CD4-positive, alpha-beta T cell (primary cell): ENCODE measurements around the gene FAM170B. TPM values are rescaled to one million over a fixed set of nuclear protein-coding genes. Genes with fewer than 3 reads are reported as not detected.
A peak's percentile ranks its signal among the peaks of the same experiment; 100 is the strongest.

ENCODE experiments used
- ATAC-seq: fragments of 200-7000 bp; cut with Tn5 transposase; one replicate; pipeline ENCODE4 v1.10.0; 2022; ENCODE audit warnings: mild to moderate bottlenecking; ENCODE audit not compliant: poor library complexity
- CTCF ChIA-PET: fragments of 350-600 bp; sonication (Branson Sonifier 250); formaldehyde crosslinking; loops from one replicate; lab custom pipeline; 2021; ENCODE audit warnings: antibody characterized with exemption, inconsistent platforms; lab: Charles Lee
- POLR2A ChIA-PET: fragments of 350-600 bp; sonication (Branson Sonifier 250); formaldehyde crosslinking; loops from one replicate; lab custom pipeline; 2021; ENCODE audit warnings: antibody characterized with exemption, inconsistent platforms; lab: Charles Lee
- DNase-seq, 14 experiments: peaks; one replicate each; pipeline ENCODE4 v3.0.0-alpha.2; 2013 to 2020; ENCODE audit warnings: mixed read lengths in 2 of 14
- H3K27ac ChIP-seq, 2 donors: one replicate each; pipeline versions ENCODE4 v1.5.1 to v1.7.0; 2013; ENCODE audit warnings: low read length in 2 of 2, low read depth in 1 of 2, mild to moderate bottlenecking in 1 of 2
- H3K27me3 ChIP-seq, 2 experiments: 1 replicate in 1 of 2; 2 replicates in 1 of 2; pipeline versions ENCODE4 v1.6.1 to v1.7.0; 2013; ENCODE audit warnings: low read length in 2 of 2, control low read depth in 1 of 2, mild to moderate bottlenecking in 1 of 2, moderate library complexity in 1 of 2; ENCODE audit not compliant: insufficient read depth in 2 of 2, control insufficient read depth in 1 of 2
- H3K36me3 ChIP-seq: one replicate; pipeline ENCODE4 v1.6.1; 2013; ENCODE audit warnings: low read length, control low read depth; ENCODE audit not compliant: insufficient read depth
- H3K4me1 ChIP-seq: one replicate; pipeline ENCODE4 v1.6.1; 2013; ENCODE audit warnings: low read length, control low read depth; ENCODE audit not compliant: insufficient read depth
- H3K4me3 ChIP-seq: one replicate; pipeline ENCODE4 v1.5.1; 2013; ENCODE audit warnings: mild to moderate bottlenecking, low read length, moderate library complexity
- H3K9me3 ChIP-seq, 2 experiments: 1 replicate in 1 of 2; 2 replicates in 1 of 2; pipeline versions ENCODE4 v1.6.1 to v1.7.0; 2013; ENCODE audit warnings: low read length in 2 of 2, mild to moderate bottlenecking in 2 of 2, control low read depth in 1 of 2, moderate library complexity in 1 of 2; ENCODE audit not compliant: control insufficient read depth in 1 of 2, insufficient read depth in 1 of 2
- H3K27ac Mint-ChIP-seq: one replicate; pipeline ENCODE4 v1.8.0; 2020; ENCODE audit warnings: mixed read lengths
- H3K27me3 Mint-ChIP-seq: one replicate; pipeline ENCODE4 v1.8.0; 2021; ENCODE audit warnings: mixed read lengths
- H3K36me3 Mint-ChIP-seq: one replicate; pipeline ENCODE4 v1.8.0; 2021; ENCODE audit warnings: low read depth, mixed read lengths
- H3K4me1 Mint-ChIP-seq: one replicate; pipeline ENCODE4 v1.8.0; 2021; ENCODE audit warnings: low read depth, mixed read lengths
- H3K4me3 Mint-ChIP-seq: one replicate; pipeline ENCODE4 v1.8.0; 2020; ENCODE audit warnings: mild to moderate bottlenecking, mixed read lengths
- H3K9me3 Mint-ChIP-seq: one replicate; pipeline ENCODE4 v1.8.0; 2020; ENCODE audit warnings: mixed read lengths
- CTCF ChIP-seq: fragments of 200-600 bp; IDR thresholded peaks from one replicate; pipeline ENCODE4 v1.8.0; 2022; ENCODE audit warnings: antibody characterized with exemption, mild to moderate bottlenecking
- intact Hi-C, 2 experiments: fragments of 100-400 bp; cut with DNase I in 1 of 2; cut with micrococcal nuclease in 1 of 2; formaldehyde crosslinking; loops; one replicate each; pipeline versions ENCODE4 v1.15.1 to v1.9.0; 2023 to 2025; cut with DNase I, micrococcal nuclease
- total RNA-seq, 174 experiments: library from RNA in 2 of 174; stranded (reverse) in 2 of 174; gene quantifications; one replicate each; pipeline ENCODE4 v1.2.3 and lab custom pipeline; 2021 to 2026

The FAM170B gene
- total RNA-seq, 2 experiments from 2014 or later = not detected

GRCh38 chr10:49140304-49141177 lies 6.7 kb upstream of the FAM170B start:
- Histone ChIP-seq H3K36me3 (no peaks in the 10 kb centered on the region), H3K9me3 (no peaks in the 10 kb centered on the region), H3K4me3 (no peak overlapping the region), H3K4me1 (no peaks in the 10 kb centered on the region), H3K27me3 (no peaks in the 10 kb centered on the region), H3K27ac (no peak overlapping the region)
- peaks cover 2% of the 10 kb centered on the region for H3K4me1 Mint-ChIP-seq
- no peaks in the 10 kb centered on the region for H3K9me3 Mint-ChIP-seq
- no peaks in the 10 kb centered on the region for H3K36me3 Mint-ChIP-seq
- TF ChIP-seq CTCF = no peak
- no peak overlapping the region for H3K27ac Mint-ChIP-seq
- ATAC-seq (no peak), DNase-seq (no peak)
- intact Hi-C loops = no loop called here
- CTCF ChIA-PET = no interaction called here
- H3K4me3 Mint-ChIP-seq = no peak overlapping the region
- POLR2A ChIA-PET = no interaction called here
- peaks cover 3% of the 10 kb centered on the region for H3K27me3 Mint-ChIP-seq

GRCh38 chr10:49139846-49140195 lies 6.0 kb upstream of the FAM170B start:
- ATAC-seq = no peak
- H3K4me3 Mint-ChIP-seq = no peak overlapping the region

DNA sequence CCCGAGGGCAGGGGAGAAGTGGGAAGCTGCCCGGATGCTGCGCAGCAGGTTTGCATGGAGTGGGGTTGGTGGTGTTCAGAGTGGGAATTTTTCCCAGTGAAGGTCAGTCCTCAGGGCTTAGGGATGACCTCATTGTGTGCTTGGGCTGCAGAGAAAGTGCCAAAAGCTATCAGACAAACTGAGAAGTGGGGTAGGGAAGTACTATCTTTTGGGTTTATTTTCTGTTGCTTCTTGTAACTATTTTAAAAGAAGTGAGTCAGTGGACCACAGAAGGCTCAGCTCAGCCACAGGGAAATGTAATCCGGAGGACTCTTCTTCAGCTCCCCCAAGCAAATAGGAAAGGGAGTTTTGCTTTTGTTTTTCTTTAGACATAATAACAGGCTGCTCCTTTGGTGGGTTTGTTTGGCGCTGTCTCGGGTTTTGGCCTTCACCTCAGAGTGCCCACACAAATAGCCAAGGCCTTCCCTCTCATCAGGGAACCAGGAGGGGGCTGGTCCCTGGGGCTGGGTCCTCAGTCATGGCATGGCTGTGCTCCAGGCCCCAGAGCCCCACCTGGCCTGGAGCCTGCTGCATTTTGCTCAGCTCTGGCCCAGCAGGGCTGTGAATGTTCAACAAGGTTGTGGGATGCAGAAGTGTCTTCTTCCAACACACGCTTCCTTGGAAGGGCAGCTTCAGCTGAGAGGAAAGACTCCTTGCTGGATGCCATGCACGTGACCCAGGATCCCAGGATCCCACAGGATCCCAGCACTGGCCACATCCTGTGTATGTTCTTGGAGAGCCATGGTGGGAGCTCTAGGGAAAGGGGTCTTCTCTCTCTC lies 5.4 kb upstream of the FAM170B start:
- Histone ChIP-seq H3K27ac (no peak overlapping the region), H3K27me3 (no peaks in the 10 kb centered on the region), H3K4me3 (no peak overlapping the region), H3K4me1 (no peaks in the 10 kb centered on the region), H3K36me3 (no peaks in the 10 kb centered on the region), H3K9me3 (no peaks in the 10 kb centered on the region)
- no peak overlapping the region for H3K27ac Mint-ChIP-seq
- H3K27me3 Mint-ChIP-seq = peaks cover 15% of the 10 kb centered on the region
- H3K36me3 Mint-ChIP-seq = no peaks in the 10 kb centered on the region
- TF ChIP-seq CTCF = no peak
- no peaks in the 10 kb centered on the region for H3K9me3 Mint-ChIP-seq
- CTCF ChIA-PET = no interaction called here
- ATAC-seq (no peak), DNase-seq (no peak)
- intact Hi-C loops = no loop called here
- peaks cover 6% of the 10 kb centered on the region for H3K4me1 Mint-ChIP-seq
- no peak overlapping the region for H3K4me3 Mint-ChIP-seq
- POLR2A ChIA-PET = no interaction called here

More at GRCh38 chr10:49139846-49140195, 6.0 kb upstream of the FAM170B start:
- no peaks in the 10 kb centered on the region for H3K36me3 ChIP-seq
- intact Hi-C loops = no loop called here
- DNase-seq = peak in 1 of 14 experiments; percentile 28
- no peak overlapping the region for H3K27ac Mint-ChIP-seq
- peaks cover 6% of the 10 kb centered on the region for H3K4me1 Mint-ChIP-seq
- no peaks in the 10 kb centered on the region for H3K27me3 ChIP-seq
- POLR2A ChIA-PET = no interaction called here
- H3K27ac ChIP-seq = no peak overlapping the region
- no peaks in the 10 kb centered on the region for H3K9me3 Mint-ChIP-seq
- no peaks in the 10 kb centered on the region for H3K4me1 ChIP-seq
- H3K9me3 ChIP-seq = no peaks in the 10 kb centered on the region
- no peaks in the 10 kb centered on the region for H3K36me3 Mint-ChIP-seq
- H3K4me3 ChIP-seq = no peak overlapping the region
- TF ChIP-seq CTCF = no peak
- CTCF ChIA-PET = no interaction called here
- H3K27me3 Mint-ChIP-seq = peaks cover 9% of the 10 kb centered on the region
